Activated naive CD4-positive, alpha-beta T cell treated with anti-CD3 and anti-CD28 coated beads, Interleukin-2, amount 10 ng/mL, durations not matched to agents 7 days and 5 days (primary cell): ENCODE measurements around the gene FOXP1.

Experiments used
- CTCF ChIA-PET: fragments of 350-600 bp; sonication (Branson Sonifier 250); formaldehyde crosslinking; loops from one replicate; lab custom pipeline; 2021; ENCODE audit warnings: antibody characterized with exemption; lab: Charles Lee
- DNase-seq: peaks from one replicate; pipeline ENCODE4 v3.0.0-alpha.2; 2020
- H3K27ac Mint-ChIP-seq: one replicate; pipeline ENCODE4 v1.8.0; 2021; ENCODE audit warnings: mild to moderate bottlenecking, moderate library complexity, mixed read lengths
- H3K27me3 Mint-ChIP-seq: one replicate; pipeline ENCODE4 v1.8.0; 2021; ENCODE audit warnings: mild to moderate bottlenecking, mixed read lengths
- H3K36me3 Mint-ChIP-seq: one replicate; pipeline ENCODE4 v1.8.0; 2021; ENCODE audit warnings: mixed read lengths
- H3K4me1 Mint-ChIP-seq: one replicate; pipeline ENCODE4 v1.8.0; 2021; ENCODE audit warnings: mixed read lengths
- H3K4me3 Mint-ChIP-seq: one replicate; pipeline ENCODE4 v1.8.0; 2021; ENCODE audit warnings: mild to moderate bottlenecking, moderate library complexity, mixed read lengths
- H3K9me3 Mint-ChIP-seq: one replicate; pipeline ENCODE4 v1.8.0; 2021; ENCODE audit warnings: mixed read lengths

FOXP1 gene

DNA sequence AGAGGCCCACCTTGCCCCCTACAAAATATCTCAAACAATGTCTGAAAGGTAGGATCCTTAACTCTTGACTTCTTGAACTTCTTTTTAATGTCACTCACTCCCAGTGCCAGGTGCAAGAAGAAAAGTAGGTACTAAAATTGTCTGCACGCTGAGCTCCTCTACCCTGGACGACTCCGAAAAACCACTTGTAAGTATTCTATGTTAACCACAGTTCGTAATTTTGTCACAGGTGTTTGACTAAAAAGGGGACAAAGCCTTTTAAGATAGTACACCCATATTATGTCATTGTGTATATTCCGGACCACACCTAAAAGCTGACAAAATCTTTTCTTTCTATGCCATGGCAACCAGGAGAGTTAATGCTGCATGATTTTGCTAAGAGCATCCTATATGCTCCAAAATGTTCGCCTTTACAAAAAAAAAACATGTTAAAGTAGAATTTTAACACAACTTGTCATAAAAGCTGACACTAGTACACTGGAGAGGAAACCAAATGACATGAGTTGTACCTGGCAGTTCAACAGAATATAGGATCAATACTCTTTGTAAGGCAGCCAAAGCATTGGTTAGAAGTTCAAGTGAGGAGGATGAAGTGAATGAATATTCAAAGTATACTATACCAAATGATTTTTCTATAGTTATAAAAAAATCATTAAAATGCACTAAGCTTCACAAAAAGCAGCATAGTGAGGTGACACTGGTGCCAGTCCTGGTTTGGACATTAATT, 210.5 kb downstream of the FOXP1 start:
- H3K9me3 Mint-ChIP-seq: no peaks in the 10 kb centered on the region
- peaks cover 28% of the 10 kb centered on the region for H3K27me3 Mint-ChIP-seq
- peak overlapping the region; percentile 92 for H3K27ac Mint-ChIP-seq
- peaks cover 12% of the 10 kb centered on the region for H3K36me3 Mint-ChIP-seq
- DNase-seq: peak; percentile 47
- CTCF ChIA-PET: interaction anchor here (0.9 kb wide), 1 partner anchor 13 kb away, joined by 3 read pairs; no protein-coding TSS in a partner anchor
- peaks cover 40% of the 10 kb centered on the region for H3K4me1 Mint-ChIP-seq
- peak overlapping the region; percentile 11 for H3K4me3 Mint-ChIP-seq

DNA sequence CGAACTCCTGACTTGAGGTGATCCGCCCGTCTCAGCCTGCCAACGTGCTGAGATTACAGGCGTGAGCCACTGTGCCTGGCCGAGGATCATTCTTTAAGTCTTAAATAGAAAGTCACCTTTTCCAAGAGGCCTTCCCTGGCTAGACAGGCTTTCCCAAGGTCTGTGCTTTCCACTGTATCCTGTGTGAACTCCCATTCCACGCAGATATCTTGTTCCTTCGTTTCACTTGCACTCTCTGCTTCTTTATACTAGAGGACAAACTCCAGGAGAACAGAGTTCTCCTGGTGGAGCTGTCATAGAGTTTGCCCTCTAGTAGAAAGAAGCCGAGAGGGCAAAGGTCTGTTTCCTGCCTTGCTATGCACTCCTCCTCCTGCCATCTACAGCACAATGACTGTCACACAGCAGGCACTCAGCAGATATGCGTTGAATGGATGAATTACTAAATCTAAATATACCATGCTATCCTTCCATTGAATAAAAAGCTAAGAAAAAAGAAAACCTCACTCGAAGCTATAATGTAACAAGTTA, 211.2 kb downstream of the FOXP1 start:
- H3K4me3 Mint-ChIP-seq: peak overlapping the region; percentile 11
- no peaks in the 10 kb centered on the region for H3K9me3 Mint-ChIP-seq
- CTCF ChIA-PET: interaction anchor here (0.9 kb wide), 1 partner anchor 12 kb away, joined by 3 read pairs; no protein-coding TSS in a partner anchor
- H3K36me3 Mint-ChIP-seq: peaks cover 12% of the 10 kb centered on the region
- H3K27ac Mint-ChIP-seq: peak overlapping the region; percentile 92
- no peak for DNase-seq
- H3K27me3 Mint-ChIP-seq: peaks cover 25% of the 10 kb centered on the region
- H3K4me1 Mint-ChIP-seq: peaks cover 40% of the 10 kb centered on the region

DNA sequence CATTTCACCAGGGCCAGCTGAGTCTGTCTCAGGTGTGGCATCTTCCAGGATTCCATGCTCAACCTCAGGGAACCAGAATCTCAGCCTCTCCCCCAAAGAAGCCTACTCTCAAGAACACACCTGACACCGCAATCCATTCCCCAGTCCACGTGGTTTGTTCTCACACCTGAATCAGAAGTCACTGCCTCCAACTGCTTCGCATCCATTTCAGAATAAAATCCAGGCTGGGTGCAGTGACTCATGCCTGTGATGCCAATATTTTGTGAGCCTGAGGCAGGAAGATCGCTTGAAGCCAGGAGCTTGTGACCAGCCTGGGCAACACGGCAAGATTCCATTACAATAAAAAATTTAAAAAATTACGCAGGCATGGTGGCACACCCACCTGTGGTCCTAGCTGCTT, 212.2 kb downstream of the FOXP1 start:
- DNase-seq: no peak
- CTCF ChIA-PET: no interaction called here
- Mint-ChIP-seq H3K36me3 (peaks cover 16% of the 10 kb centered on the region), H3K27ac (no peak overlapping the region), H3K9me3 (no peaks in the 10 kb centered on the region), H3K4me1 (peaks cover 40% of the 10 kb centered on the region), H3K4me3 (no peak overlapping the region), H3K27me3 (peaks cover 25% of the 10 kb centered on the region)

DNA sequence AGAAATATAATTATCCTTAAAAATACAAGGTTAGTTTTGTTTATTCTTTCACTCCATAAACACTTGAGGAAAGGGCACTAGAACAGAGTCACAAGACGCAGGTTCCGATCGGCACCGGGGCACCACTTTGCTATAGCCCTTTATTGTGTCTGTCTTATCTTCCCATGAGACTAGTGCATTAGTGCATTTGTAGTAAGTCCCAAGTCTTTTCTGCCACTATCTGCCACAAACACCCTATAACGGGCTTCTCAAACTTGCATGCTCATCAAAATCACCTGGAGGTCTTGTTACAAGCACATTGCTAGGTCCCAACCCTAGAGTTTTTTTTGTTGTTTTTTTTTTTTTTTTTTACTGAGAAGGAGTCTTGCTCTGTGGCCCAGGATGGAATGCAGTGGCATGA, 213.1 kb downstream of the FOXP1 start:
- no peaks in the 10 kb centered on the region for H3K9me3 Mint-ChIP-seq
- no peak for DNase-seq
- H3K27me3 Mint-ChIP-seq: peaks cover 25% of the 10 kb centered on the region
- H3K27ac Mint-ChIP-seq: peak overlapping the region; percentile 1
- CTCF ChIA-PET: no interaction called here
- H3K4me3 Mint-ChIP-seq: no peak overlapping the region
- H3K4me1 Mint-ChIP-seq: peaks cover 40% of the 10 kb centered on the region
- peaks cover 16% of the 10 kb centered on the region for H3K36me3 Mint-ChIP-seq

DNA sequence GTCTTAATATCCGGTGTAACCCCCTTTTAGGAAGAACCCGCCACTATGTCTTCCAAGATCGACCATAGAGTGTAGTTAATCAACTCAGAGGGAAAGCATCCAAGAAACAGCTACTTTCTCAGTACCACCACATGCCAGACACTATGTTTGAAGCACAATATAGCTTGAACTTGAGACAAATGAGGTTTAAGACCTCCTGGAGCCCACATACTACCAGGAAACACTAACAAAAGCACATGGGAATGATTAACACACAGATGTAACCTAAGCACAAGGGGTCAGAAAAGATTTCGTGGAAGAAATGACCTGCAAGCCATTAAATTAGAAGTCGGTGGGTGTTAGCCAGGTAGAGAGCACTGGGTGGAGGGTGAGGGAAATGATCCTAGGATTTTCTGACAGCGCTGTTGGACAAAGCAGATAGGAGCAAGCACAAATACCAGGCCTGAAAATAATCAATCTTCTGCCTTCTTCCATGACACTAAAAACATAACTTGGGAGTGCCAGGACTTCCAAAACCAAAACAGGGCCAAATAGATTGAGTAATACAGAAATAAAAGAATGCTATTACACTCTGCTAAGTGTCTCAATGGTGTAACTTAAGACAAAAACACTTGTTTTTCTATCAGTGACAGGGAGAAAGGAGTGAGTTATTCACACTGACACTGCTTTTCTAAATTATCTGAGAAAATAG, 213.7 kb downstream of the FOXP1 start:
- DNase-seq: no peak
- CTCF ChIA-PET: no interaction called here
- Mint-ChIP-seq H3K4me3 (no peak overlapping the region), H3K4me1 (peaks cover 37% of the 10 kb centered on the region), H3K27ac (no peak overlapping the region), H3K36me3 (peaks cover 16% of the 10 kb centered on the region), H3K27me3 (peaks cover 21% of the 10 kb centered on the region), H3K9me3 (no peaks in the 10 kb centered on the region)

GRCh38 chr3:71366988-71367604, 216.4 kb downstream of the FOXP1 start:
- Mint-ChIP-seq H3K9me3 (no peaks in the 10 kb centered on the region), H3K4me1 (peaks cover 19% of the 10 kb centered on the region), H3K4me3 (no peak overlapping the region), H3K27me3 (peaks cover 14% of the 10 kb centered on the region), H3K27ac (no peak overlapping the region), H3K36me3 (peaks cover 8% of the 10 kb centered on the region)
- CTCF ChIA-PET: no interaction called here
- DNase-seq: no peak

- Mint-ChIP-seq H3K4me1 (peaks cover 52% of the 10 kb centered on the region), H3K27me3 (no peaks in the 10 kb centered on the region), H3K27ac (no peak overlapping the region), H3K4me3 (no peak overlapping the region), H3K36me3 (peaks cover 13% of the 10 kb centered on the region), H3K9me3 (no peaks in the 10 kb centered on the region)
- CTCF ChIA-PET: interaction anchor here (1.4 kb wide), 1 partner anchor 11 kb away, joined by 3 read pairs; no protein-coding TSS in a partner anchor
- no peak for DNase-seq
Observed at GRCh38 chr3:71361334-71361890, 222.1 kb downstream of the FOXP1 start.

DNA sequence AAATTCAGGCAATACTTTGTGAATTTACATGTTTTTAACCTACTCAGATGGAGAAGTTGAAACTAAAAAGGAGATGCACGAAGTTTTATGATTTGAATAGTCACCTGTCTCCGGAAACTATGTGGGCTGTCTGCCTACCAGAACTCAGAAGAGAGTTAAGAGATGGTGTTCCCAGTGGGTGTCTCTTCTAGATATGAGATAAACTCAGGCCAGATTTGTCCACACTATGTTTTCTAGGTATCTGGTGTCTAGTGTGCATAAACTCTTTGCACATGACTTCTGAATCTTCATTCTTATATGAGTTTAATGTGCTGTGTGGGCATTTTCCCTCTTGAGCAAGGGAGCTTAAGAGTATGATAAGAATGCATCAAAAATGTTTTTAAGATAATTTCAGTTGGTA, 222.8 kb downstream of the FOXP1 start:
- CTCF ChIA-PET: interaction anchor here (0.6 to 1.5 kb wide), 5 partner anchors 9 to 136 kb away, joined by 3 to 5 read pairs (median 3); no protein-coding TSS in a partner anchor
- no peak for DNase-seq
- H3K36me3 Mint-ChIP-seq: peaks cover 13% of the 10 kb centered on the region
- H3K27ac Mint-ChIP-seq: peak overlapping the region; percentile 83
- H3K4me1 Mint-ChIP-seq: peaks cover 54% of the 10 kb centered on the region
- no peaks in the 10 kb centered on the region for H3K9me3 Mint-ChIP-seq
- H3K4me3 Mint-ChIP-seq: peak overlapping the region; percentile 48
- H3K27me3 Mint-ChIP-seq: no peaks in the 10 kb centered on the region

DNA sequence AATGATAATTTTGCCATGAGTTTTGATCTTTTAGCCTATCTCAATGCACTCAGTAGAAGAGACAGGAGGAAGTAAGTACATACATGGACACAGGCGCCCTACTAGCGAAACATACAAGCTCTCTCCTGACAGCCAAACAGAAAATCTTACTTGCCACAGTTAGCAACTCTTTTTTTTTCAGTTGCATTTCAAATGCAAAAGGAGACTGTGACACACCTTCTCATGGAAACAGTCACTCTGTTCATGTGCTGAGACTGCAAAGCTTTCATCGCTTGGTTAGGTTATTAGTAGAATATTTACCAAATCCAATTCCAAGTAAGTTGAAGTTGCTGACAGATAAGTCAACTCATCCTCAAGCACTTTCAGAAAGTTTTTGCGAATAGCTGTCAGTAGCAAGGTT, 223.3 kb downstream of the FOXP1 start:
- H3K4me1 Mint-ChIP-seq: peaks cover 56% of the 10 kb centered on the region
- H3K27me3 Mint-ChIP-seq: no peaks in the 10 kb centered on the region
- peaks cover 15% of the 10 kb centered on the region for H3K36me3 Mint-ChIP-seq
- DNase-seq: no peak
- CTCF ChIA-PET: interaction anchor here (0.6 to 1.5 kb wide), 5 partner anchors 9 to 135 kb away, joined by 3 to 5 read pairs (median 3); no protein-coding TSS in a partner anchor
- no peaks in the 10 kb centered on the region for H3K9me3 Mint-ChIP-seq
- peak overlapping the region; percentile 48 for H3K4me3 Mint-ChIP-seq
- peak overlapping the region; percentile 83 for H3K27ac Mint-ChIP-seq

GRCh38 chr3:71358243-71358642, 225.3 kb downstream of the FOXP1 start:
- DNase-seq: no peak
- H3K27me3 Mint-ChIP-seq: no peaks in the 10 kb centered on the region
- H3K9me3 Mint-ChIP-seq: no peaks in the 10 kb centered on the region
- no peak overlapping the region for H3K4me3 Mint-ChIP-seq
- H3K36me3 Mint-ChIP-seq: peaks cover 21% of the 10 kb centered on the region
- H3K27ac Mint-ChIP-seq: no peak overlapping the region
- CTCF ChIA-PET: interaction anchor here (0.6 to 1.2 kb wide), 2 partner anchors 154 to 227 kb away, joined by 4 to 5 read pairs; no protein-coding TSS in a partner anchor
- H3K4me1 Mint-ChIP-seq: peaks cover 51% of the 10 kb centered on the region

DNA sequence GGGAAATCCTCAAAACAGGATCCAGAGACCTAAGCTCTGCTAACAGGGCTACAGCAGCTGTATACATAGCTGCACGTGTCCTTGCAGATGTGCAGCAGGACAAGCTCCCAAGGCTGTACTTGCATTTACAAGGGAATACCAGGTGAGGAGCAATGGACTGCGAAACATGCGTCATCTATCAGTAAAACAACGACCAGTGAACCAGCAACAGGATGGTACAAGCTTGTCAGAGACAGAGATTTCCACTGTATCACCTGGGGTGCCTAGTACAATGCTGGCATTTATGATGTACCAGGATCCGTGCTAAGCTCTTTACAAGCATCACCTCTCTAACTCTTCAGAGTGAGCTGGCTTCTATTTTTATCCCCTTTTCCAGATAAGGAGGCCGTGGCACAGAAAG, 227.3 kb downstream of the FOXP1 start:
- CTCF ChIA-PET: interaction anchor here (1.2 kb wide), 1 partner anchor 8 kb away, joined by 3 read pairs; no protein-coding TSS in a partner anchor
- no peak for DNase-seq
- Mint-ChIP-seq H3K9me3 (no peaks in the 10 kb centered on the region), H3K4me1 (peaks cover 41% of the 10 kb centered on the region), H3K27ac (no peak overlapping the region), H3K36me3 (peaks cover 21% of the 10 kb centered on the region), H3K4me3 (no peak overlapping the region), H3K27me3 (no peaks in the 10 kb centered on the region)

GRCh38 chr3:71355862-71356261, 227.7 kb downstream of the FOXP1 start:
- peaks cover 21% of the 10 kb centered on the region for H3K36me3 Mint-ChIP-seq
- no peaks in the 10 kb centered on the region for H3K9me3 Mint-ChIP-seq
- no peak for DNase-seq
- peaks cover 37% of the 10 kb centered on the region for H3K4me1 Mint-ChIP-seq
- CTCF ChIA-PET: no interaction called here
- H3K27me3 Mint-ChIP-seq: no peaks in the 10 kb centered on the region
- H3K27ac Mint-ChIP-seq: no peak overlapping the region
- no peak overlapping the region for H3K4me3 Mint-ChIP-seq

- no peak overlapping the region for H3K4me3 Mint-ChIP-seq
Observed at GRCh38 chr3:71355037-71355436, 228.5 kb downstream of the FOXP1 start.

More at GRCh38 chr3:71355037-71355436, 228.5 kb downstream of the FOXP1 start:
- no peak for DNase-seq
- Mint-ChIP-seq H3K9me3 (no peaks in the 10 kb centered on the region), H3K4me1 (peaks cover 28% of the 10 kb centered on the region), H3K36me3 (peaks cover 21% of the 10 kb centered on the region), H3K27me3 (no peaks in the 10 kb centered on the region), H3K27ac (no peak overlapping the region)
- CTCF ChIA-PET: no interaction called here
